ENCODE data around the gene ADSS1.

The ADSS1 gene

DNA sequence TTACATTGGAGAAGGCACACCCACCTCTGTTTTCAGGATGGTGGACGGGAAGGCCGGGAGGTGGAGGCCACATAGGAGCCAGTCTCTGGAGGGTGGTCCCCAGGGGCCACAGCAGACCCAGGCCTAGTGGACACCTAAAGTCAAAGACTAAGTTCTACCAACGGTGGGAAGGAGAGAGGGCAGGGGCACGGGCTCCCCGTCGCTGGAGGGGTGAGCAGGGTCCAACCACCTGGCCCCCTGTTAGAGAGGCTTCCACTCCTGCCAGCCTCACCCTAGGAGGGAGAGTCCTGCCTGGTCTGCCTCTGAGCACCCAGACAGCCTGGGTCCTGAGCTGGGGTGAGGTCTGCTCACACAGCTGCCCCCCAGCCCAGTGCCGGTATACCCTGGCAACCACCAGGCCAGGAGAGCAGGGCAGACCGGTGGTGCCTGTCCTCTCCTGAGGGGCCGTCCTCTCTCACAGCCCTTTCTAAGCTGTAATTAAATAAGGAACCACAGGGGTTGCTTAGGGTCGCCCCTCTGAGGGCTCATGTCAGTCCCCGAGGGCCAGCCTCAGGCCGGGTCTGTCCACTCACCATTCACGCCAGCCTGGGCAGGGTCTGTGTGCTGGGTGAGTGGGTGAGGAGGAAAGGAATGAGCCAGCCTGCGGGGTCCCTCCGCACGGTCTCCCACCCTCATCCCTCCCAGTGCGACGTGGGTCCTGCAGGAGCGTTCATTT, 32.3 kb upstream of the ADSS1 start:
- TF ChIP-seq ZBTB7A (IDR thresholded peaks at IDR 0.05; ENCODE audit: low read depth) (no peak; the same call in 1 of the 2 replicates), CREB1 (IDR thresholded peaks at IDR 0.05; ENCODE audit: low read depth) (no peak), RAD21 (IDR thresholded peaks at IDR 0.05; ENCODE audit: low read depth) (no peak), USF1 (IDR thresholded peaks at IDR 0.05) (no peak), EGR1 (IDR thresholded peaks at IDR 0.05) (no peak), TAF1 (IDR thresholded peaks at IDR 0.05; ENCODE audit: low read depth) (no peak), TCF12 (IDR thresholded peaks at IDR 0.05; ENCODE audit: low read depth) (no peak), EP300 (IDR thresholded peaks at IDR 0.05; ENCODE audit: borderline replicate concordance) (no peak), NFIC (IDR thresholded peaks at IDR 0.05) (no peak), FOXM1 (IDR thresholded peaks at IDR 0.05; ENCODE audit: borderline replicate concordance, low read depth) (no peak)
- TF ChIP-seq, protein P1, sequence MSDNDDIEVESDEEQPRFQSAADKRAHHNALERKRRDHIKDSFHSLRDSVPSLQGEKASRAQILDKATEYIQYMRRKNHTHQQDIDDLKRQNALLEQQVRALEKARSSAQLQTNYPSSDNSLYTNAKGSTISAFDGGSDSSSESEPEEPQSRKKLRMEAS (IDR thresholded peaks at IDR 0.05), result no peak

- TF ChIP-seq ZBTB7A (IDR thresholded peaks at IDR 0.05; ENCODE audit: low read depth) (no peak), TEAD4 (IDR thresholded peaks at IDR 0.05) (no peak), EGR1 (IDR thresholded peaks at IDR 0.05) (no peak), CEBPB (IDR thresholded peaks at IDR 0.05) (no peak), NFIC (IDR thresholded peaks at IDR 0.05) (no peak)
- TF ChIP-seq, protein P1 (IDR thresholded peaks at IDR 0.05), result no peak
These were observed 31.6 kb upstream of the ADSS1 start for GRCh38 chr14:104692261-104692938.

DNA sequence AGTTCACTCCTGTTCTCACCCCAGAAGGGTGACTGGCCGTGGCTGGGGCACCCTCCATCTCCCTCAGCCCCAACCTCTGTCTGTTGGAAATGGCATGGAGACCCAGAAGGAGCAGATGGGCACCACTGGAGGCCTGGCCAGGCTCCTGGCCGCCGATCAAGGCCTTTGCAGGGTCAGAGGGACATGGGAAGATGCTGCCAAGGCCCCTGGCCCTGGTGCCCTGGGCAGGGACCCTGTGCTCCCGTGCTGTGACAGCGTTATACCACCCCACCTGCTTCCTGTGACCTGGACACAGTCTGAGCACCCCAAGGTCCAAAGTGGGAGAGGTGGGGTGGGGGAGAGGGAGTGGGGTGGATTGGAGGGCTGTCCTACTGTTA, 31.1 kb upstream of the ADSS1 start:
- TF ChIP-seq, protein P1 (IDR thresholded peaks at IDR 0.05), result no peak
- no peak for TF ChIP-seq NFIC (IDR thresholded peaks at IDR 0.05)
- no peak for TF ChIP-seq TAF1 (IDR thresholded peaks at IDR 0.05; ENCODE audit: low read depth)
- TF ChIP-seq FOXM1 (IDR thresholded peaks at IDR 0.05; ENCODE audit: borderline replicate concordance, low read depth), result no peak
- TF ChIP-seq ZBTB7A (IDR thresholded peaks at IDR 0.05; ENCODE audit: low read depth), result no peak
- no peak for TF ChIP-seq TEAD4 (IDR thresholded peaks at IDR 0.05)
- TF ChIP-seq RAD21 (IDR thresholded peaks at IDR 0.05; ENCODE audit: low read depth), result no peak
- TF ChIP-seq EP300 (IDR thresholded peaks at IDR 0.05; ENCODE audit: borderline replicate concordance), result no peak
- TF ChIP-seq YY1 (IDR thresholded peaks at IDR 0.05; ENCODE audit: low read depth), result no peak
- no peak for TF ChIP-seq USF1 (IDR thresholded peaks at IDR 0.05)
- no peak for TF ChIP-seq REST (IDR thresholded peaks at IDR 0.05; ENCODE audit: low read depth)
- no peak for TF ChIP-seq CEBPB (IDR thresholded peaks at IDR 0.05)
- no peak for TF ChIP-seq EGR1 (IDR thresholded peaks at IDR 0.05)
- no peak for TF ChIP-seq TCF12 (IDR thresholded peaks at IDR 0.05; ENCODE audit: low read depth)
- TF ChIP-seq CREB1 (IDR thresholded peaks at IDR 0.05; ENCODE audit: low read depth), result no peak

DNA sequence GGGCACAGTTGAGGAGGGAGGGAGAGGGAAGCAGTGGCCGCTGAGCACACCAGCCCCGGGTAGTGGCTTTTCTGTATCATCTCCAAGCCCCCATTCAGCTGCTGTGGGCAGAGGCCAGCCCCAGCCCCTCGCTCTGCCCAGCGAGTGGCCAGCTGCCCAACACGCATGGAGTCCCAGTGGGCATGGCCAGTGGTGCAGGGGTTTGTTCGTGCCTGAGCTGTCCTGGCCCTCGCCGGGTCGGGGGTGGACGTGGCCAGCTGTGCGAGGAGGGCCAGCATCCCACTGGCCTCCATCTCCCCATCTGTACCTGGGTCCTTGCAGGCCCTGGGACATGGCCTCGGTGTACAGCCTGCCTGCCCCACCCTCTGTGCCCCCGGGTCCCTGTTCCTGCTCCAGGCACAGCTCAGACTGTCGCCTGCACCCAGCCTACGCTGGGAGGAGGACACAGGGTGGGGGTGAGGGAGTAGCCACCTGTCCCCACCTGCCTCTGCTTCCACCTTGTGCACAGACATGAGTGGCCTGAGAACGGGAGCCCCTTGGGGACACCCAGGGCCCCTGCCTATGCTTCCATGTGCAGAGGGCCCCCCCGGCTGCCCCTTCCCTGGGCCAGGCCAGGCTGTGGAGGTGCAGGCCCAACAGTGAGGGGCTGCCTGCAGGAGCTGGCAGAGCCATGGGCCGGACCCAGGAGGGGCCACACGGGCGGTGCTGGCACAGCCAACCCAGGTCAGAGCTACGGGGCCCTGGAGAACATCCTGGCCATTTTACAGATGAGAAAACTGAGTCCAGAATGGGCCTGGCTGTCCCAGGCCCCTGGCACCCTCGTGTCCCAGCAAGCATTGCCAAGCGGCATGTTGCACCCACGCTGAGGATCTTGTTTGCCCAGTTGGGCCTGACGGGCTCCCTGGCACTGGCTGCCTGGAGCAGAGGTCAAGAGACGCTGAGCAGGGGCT, 30.3 kb upstream of the ADSS1 start:
- TF ChIP-seq EGR1 (IDR thresholded peaks at IDR 0.05) (no peak), ZBTB7A (IDR thresholded peaks at IDR 0.05; ENCODE audit: low read depth) (no peak), YY1 (IDR thresholded peaks at IDR 0.05; ENCODE audit: low read depth) (no peak), CREB1 (IDR thresholded peaks at IDR 0.05; ENCODE audit: low read depth) (no peak), EP300 (IDR thresholded peaks at IDR 0.05; ENCODE audit: borderline replicate concordance) (no peak), TEAD4 (IDR thresholded peaks at IDR 0.05) (no peak), REST (IDR thresholded peaks at IDR 0.05; ENCODE audit: low read depth) (no peak), RAD21 (IDR thresholded peaks at IDR 0.05; ENCODE audit: low read depth) (no peak), USF1 (IDR thresholded peaks at IDR 0.05) (no peak), TAF1 (IDR thresholded peaks at IDR 0.05; ENCODE audit: low read depth) (no peak), CEBPB (IDR thresholded peaks at IDR 0.05) (no peak)
- TF ChIP-seq, protein P1 (IDR thresholded peaks at IDR 0.05), result no peak
